ENCODE results near the gene CUX1. TPM values are rescaled to one million over a fixed set of nuclear protein-coding genes. Genes with fewer than 3 reads are reported as not detected.
"Not testable (repeated sequence)": the region's sequence is repeated elsewhere in the genome, so short reads cannot be mapped to it uniquely, and the experiment has no call there.

The CUX1 gene
- total and polyA plus RNA-seq, 9 donors: 42.2 to 151 (median 126) TPM

DNA sequence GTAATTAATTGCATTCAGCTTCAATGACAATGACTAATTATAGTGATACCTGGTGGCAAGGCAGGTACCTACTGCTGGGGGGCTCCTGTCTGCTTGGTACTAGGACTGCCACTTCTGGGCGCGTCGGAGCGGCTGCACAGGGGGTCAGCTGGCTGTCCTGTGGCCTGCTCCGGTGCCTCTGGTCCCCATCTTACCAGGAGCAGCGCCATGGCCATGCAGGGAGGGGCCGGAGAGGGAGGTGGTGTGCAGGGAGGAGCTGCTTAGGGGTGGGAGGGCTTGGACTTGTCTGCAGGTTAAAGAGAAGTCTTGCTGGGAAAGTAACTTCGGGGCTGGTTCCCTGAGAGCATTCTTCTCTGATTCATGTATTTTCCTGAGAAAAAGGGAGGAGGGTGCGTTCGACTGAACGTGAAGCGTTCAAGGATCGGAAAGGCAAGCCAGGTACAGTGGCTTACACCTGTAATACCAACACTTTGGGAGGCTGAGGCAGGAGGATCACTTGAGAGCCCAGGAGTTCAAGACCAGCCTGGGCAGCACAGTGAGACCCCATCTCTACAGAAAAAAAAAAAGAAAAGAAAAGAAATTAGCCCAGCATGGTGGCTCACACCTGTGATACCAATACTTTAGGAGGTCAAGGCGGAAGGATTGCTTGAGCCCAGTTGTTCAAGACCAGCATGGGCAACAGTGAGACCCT is 15.4 kb downstream of the CUX1 start:
- intact Hi-C loops (cut with DNase I): no loop called here
- no peak for DNase-seq
- WGBS, 3 donors: 92 to 96% (median 95%) methylated on average over 14 of the region's 14 CpGs
- Histone ChIP-seq H3K4me3 (no peak overlapping the region), H3K27ac (no peak overlapping the region), H3K27me3 (no peaks in the 10 kb centered on the region), H3K36me3 (no peaks in the 10 kb centered on the region), H3K9me3 (no peaks in the 10 kb centered on the region), H3K4me1 (ENCODE audit: insufficient read depth) (no peaks in the 10 kb centered on the region)
- TF ChIP-seq, protein P1, sequence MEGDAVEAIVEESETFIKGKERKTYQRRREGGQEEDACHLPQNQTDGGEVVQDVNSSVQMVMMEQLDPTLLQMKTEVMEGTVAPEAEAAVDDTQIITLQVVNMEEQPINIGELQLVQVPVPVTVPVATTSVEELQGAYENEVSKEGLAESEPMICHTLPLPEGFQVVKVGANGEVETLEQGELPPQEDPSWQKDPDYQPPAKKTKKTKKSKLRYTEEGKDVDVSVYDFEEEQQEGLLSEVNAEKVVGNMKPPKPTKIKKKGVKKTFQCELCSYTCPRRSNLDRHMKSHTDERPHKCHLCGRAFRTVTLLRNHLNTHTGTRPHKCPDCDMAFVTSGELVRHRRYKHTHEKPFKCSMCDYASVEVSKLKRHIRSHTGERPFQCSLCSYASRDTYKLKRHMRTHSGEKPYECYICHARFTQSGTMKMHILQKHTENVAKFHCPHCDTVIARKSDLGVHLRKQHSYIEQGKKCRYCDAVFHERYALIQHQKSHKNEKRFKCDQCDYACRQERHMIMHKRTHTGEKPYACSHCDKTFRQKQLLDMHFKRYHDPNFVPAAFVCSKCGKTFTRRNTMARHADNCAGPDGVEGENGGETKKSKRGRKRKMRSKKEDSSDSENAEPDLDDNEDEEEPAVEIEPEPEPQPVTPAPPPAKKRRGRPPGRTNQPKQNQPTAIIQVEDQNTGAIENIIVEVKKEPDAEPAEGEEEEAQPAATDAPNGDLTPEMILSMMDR (IDR thresholded peaks at IDR 0.05): no peak
- no peak for TF ChIP-seq EP300 (IDR thresholded peaks at IDR 0.05)
- no peak for TF ChIP-seq POLR2A (IDR thresholded peaks at IDR 0.05)

DNA sequence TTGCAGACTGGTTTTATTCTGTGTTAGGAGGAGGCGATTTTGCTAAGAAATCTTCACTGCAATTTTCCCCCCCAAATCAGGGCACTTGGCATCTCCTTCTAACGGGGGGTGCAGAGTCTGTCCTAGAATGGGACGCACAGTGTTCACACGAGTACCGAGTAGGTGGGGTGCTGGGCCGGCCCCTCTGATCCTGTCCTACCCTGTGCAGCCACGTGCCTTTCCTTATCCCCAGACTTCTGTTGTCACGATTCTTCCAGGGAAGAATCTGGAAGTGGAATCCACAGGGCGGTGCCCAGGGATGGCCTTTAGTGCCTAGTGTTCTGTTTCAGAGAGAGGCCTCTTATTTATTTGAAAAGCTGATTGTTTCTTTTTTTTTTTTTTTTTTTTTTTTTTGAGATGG is 16.4 kb downstream of the CUX1 start:
- Histone ChIP-seq H3K4me1 (ENCODE audit: insufficient read depth) (no peaks in the 10 kb centered on the region), H3K36me3 (no peaks in the 10 kb centered on the region), H3K4me3 (no peak overlapping the region), H3K27ac (no peak overlapping the region), H3K27me3 (no peaks in the 10 kb centered on the region), H3K9me3 (no peaks in the 10 kb centered on the region)
- TF ChIP-seq EP300 (IDR thresholded peaks at IDR 0.05) (no peak), POLR2A (IDR thresholded peaks at IDR 0.05) (no peak)
- TF ChIP-seq, protein P1 (IDR thresholded peaks at IDR 0.05): no peak
- intact Hi-C loops (cut with DNase I): no loop called here
- no peak for DNase-seq
- WGBS, 3 donors: 68 to 76% (median 71%) methylated on average over 9 of the region's 9 CpGs

DNA sequence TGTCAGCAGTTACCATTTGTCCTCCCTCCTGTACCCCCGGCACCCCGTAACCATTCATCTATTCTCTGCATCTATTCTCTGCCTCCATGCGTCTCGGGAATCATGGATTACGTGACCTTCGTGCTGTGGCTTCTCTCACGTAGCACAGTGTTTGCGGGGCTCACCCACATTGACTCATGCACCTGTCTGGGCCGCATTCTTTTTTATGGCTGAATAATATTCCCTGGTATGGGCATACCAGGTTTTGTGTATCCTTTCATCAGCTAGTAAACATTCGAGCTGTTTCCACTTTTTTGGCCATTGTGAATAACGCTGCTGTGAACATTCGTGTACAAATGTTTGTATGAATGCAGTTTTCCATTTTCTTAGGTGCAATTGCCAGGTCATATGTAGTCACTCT is 17.7 kb downstream of the CUX1 start:
- Histone ChIP-seq H3K9me3 (no peaks in the 10 kb centered on the region), H3K27me3 (no peaks in the 10 kb centered on the region), H3K36me3 (no peaks in the 10 kb centered on the region), H3K27ac (no peak overlapping the region), H3K4me3 (no peak overlapping the region), H3K4me1 (ENCODE audit: insufficient read depth) (no peaks in the 10 kb centered on the region)
- TF ChIP-seq EP300 (IDR thresholded peaks at IDR 0.05) (no peak), POLR2A (IDR thresholded peaks at IDR 0.05) (no peak)
- TF ChIP-seq, protein P1 (IDR thresholded peaks at IDR 0.05): no peak
- no peak for DNase-seq
- intact Hi-C loops (cut with DNase I): no loop called here
- 97 to 98% (median 97%) methylated on average over 12 of the region's 12 CpGs for WGBS, 3 donors

DNA sequence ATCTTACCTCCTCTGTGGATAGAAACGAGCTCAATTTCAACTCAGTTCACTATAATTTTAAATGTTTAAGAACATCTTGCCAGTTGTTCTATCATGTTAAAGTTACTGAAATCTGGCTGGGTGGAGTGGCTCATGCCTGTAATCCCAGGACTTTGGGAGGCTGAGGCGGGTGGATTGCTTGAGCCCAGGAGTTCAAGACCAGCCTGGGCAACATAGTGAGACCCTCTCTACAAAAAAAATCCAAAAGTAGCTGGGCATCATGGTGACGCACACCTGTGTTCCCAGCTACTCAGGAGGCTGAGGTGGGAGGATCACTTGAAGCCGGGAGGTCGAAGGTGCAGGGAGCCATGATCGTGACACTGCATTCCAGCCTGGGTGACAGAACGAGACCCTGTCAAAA is 20.0 kb downstream of the CUX1 start:
- DNase-seq; H3K36me3 ChIP-seq; intact Hi-C loops (cut with DNase I); H3K27me3 ChIP-seq; H3K27ac ChIP-seq; H3K9me3 ChIP-seq; H3K4me3 ChIP-seq; H3K4me1 ChIP-seq (ENCODE audit: insufficient read depth): not testable (repeated sequence)
- 90 to 94% (median 91%) methylated on average over 7 of the region's 7 CpGs for WGBS, 3 donors

DNA sequence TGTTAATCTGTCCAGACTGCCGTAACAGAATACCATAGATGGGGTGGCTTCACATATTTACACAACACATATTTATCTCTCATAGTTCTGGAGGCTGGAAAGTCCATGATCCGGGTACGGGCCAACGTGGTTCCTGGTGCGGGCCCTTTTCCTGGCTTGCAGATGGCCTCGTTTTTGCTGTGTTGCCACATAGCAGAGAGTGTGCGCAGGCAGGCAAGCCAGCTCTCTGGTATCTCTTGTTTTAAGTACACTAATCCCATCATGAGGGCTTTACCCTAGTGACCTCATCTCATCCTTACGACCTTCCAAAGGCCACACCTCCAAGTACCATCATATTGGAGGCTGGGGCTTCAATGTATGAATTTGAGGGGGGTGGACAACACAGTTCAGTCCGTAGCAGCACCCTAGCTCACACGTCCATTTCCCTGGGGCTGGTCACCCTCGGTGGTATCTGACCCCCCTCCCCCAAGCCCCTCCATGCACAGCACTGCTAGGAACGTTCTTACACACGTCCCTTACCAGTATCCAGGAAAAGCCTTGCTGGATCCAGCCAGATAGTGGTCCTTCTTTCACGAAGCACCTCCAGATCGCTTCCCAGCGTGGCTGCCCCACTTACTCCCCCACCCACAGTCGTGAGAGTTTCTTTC is 21.5 kb downstream of the CUX1 start:
- Histone ChIP-seq H3K27ac (no peak overlapping the region), H3K9me3 (no peaks in the 10 kb centered on the region), H3K4me3 (no peak overlapping the region), H3K36me3 (no peaks in the 10 kb centered on the region), H3K27me3 (no peaks in the 10 kb centered on the region), H3K4me1 (ENCODE audit: insufficient read depth) (peaks cover 4% of the 10 kb centered on the region)
- WGBS, 3 donors: 81 to 91% (median 87%) methylated on average over 17 of the region's 17 CpGs
- no peak for DNase-seq
- TF ChIP-seq POLR2A (IDR thresholded peaks at IDR 0.05) (no peak), EP300 (IDR thresholded peaks at IDR 0.05) (no peak)
- TF ChIP-seq, protein P1 (IDR thresholded peaks at IDR 0.05): no peak
- intact Hi-C loops (cut with DNase I): no loop called here

Data from ovary (tissue), 9 donors.